ENCODE measurements around the gene ARHGEF28.

Gene ARHGEF28

DNA sequence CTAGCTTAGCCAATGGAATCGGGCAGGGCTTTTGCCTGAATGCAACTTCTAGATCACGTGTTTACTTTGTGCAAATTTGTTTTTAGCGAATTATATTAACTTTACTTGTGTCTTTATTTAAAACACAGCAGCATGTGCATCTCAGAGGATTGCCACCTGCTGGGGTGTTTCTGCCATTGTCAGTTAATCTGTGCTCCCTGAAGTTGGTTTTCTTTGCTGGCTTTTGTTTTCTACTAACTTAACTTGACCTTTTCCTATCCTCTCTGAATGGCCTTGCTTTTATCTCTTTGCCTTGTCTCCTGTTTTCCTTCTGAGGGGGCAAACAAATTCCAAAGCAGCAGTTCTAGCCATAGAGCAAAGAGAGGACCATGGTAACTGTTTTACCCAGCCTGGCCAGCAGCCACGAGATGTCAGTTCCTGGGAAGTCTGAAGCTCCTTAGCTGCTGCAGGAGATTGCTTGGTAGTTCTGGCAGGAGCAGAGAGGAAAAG is 67.6 kb downstream of the ARHGEF28 start:
- no peak for DNase-seq

- DNase-seq = no peak
These were observed 68.1 kb downstream of the ARHGEF28 start for GRCh38 chr5:73694089-73694488.

GRCh38 chr5:73698011-73698410 is 72.0 kb downstream of the ARHGEF28 start:
- DNase-seq = no peak

DNA sequence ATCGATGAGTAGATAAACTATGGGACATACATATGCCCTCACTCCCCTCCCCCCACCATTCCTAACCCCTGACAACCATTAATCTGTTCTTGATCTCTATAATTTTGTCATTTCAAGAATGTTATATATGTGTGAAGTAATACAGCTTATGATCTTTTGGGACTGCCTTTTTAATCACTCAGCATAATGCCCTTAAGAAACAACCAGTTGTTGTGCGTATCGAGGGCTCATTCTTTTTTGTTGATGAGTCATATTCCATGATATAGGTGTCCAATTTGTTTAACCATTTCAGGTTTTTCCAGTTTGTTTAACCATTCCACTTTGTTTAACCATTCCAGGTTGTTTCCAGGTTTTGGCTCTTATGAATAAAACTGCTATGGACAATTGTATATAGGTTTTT is 75.6 kb downstream of the ARHGEF28 start:
- no peak for DNase-seq

DNA sequence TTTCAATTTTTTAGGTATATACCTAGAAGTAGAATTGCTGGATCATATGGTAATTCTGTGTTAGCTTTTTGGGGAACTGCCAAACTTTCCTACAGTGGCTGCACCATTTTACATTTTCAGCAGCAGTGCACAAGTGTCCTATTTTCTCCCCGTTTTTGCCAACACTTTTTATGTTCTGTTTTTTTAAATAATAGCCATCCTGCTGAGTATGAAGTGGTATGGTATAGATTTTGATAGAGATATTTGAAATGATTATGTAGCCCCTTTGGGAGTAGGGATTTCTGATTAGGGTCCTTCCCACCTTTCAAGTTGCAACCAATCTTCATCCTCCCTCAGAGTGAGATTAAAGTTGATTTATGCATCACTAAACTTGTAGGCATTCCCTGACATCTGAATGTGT is 76.5 kb downstream of the ARHGEF28 start:
- DNase-seq = no peak

DNA sequence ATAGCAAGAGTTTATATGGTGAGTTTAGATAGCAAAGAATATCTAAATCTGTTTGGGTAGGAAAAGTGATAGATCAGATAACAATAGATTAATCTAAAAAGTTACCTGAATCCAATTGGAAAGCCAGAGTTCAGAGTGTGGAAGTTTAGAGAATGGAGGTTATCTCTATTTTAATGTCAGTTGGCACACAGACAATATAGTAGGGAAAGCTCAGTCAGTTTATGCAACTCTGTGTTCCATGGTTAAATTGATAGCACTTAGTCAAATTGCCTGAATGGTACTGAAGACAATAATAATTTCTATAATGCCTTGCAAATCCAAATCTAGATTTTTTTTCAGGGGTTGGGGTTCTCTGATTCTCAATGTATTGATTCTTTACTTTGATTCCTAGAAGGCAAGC is 77.0 kb downstream of the ARHGEF28 start:
- DNase-seq = no peak

- no peak for DNase-seq
These were observed 79.4 kb downstream of the ARHGEF28 start for GRCh38 chr5:73705364-73705763.

- no peak for DNase-seq
These were observed 81.0 kb downstream of the ARHGEF28 start for GRCh38 chr5:73706963-73707362.

- DNase-seq = no peak
These were observed 83.6 kb downstream of the ARHGEF28 start for GRCh38 chr5:73709536-73710129.

DNA sequence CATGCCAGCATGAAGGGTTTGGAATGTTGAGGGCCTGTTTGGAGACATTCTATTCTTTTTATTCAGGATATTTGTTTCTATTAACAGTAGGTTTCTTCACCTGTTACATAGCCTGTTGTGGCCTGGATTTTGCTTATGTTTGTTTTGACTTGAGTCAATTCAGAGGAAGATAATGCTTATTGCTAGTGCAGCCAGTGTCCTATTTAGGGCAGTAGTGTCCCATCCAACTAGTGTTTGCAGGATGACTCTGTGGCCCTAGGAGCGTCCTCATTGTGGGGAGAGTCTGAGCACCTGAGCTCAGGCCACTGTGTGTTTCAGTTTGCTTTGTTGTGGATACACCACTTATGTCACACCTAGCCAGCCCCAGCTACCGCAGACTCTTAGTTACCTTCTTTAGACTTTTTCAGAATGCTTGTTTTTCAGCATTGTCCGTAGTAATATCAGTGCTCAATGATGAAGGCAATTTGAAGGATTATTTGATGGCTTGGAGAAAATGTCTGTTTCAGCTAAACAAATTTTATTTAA is 90.3 kb downstream of the ARHGEF28 start:
- DNase-seq = no peak

GRCh38 chr5:73718762-73719161 is 92.8 kb downstream of the ARHGEF28 start:
- DNase-seq = no peak

DNA sequence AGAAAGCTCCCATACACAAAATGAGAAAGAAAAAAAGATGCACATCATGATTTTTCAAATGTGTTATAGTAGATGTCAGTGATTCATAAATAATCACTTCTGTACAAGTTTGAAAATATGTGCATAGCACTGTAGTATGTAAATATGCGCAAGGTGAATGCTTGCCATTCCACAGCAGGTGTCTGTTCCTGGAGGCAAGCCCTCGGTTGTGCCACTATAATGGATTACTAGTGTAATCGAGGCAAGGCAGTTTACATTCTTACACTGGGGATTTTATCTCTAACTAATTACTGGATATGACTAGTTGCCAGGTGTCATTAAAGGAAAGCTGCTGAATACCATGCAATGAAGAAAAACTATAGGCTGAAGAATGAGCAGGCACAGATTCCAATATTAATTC is 93.6 kb downstream of the ARHGEF28 start:
- DNase-seq = no peak

DNA sequence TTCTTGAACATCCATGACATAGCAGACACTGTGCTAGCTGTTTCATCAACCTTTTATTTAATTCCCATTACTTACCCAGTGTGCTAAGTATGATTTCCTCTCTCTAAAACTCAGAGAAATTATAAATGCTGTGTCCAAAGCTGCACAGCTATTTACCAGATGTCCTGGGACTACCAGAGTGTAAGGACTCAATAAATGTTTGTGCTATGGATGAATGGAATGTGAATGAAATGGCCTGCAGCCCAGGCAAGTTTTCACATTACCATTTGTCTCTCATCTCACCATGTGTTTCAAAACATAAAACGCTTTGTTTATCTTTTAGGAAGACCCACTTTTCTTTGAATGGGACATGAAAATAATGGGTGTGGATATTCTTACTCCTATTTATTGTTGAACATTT is 96.2 kb downstream of the ARHGEF28 start:
- DNase-seq = no peak

GRCh38 chr5:73726071-73726470 is 100.1 kb downstream of the ARHGEF28 start:
- no peak for DNase-seq

GRCh38 chr5:73726606-73727231 is 100.7 kb downstream of the ARHGEF28 start:
- no peak for DNase-seq

DNA sequence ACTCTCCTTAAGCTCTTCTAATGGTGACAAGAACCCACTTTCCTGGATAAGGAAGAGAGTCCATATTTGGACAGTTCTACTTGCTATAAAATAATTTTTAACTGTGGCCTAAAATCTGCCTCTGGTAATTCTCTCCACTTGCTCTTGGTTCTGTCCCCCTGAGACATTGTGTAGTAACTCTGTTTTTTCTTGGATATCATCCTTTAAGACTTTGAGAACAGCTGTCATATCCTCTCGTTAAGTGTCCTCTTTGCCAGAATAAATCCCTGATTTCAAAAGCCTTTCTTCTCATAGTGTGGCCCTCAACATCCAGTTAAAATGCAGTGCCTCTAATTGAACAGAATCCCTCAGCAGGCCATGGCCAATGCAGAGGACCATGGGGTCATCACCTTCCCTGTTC is 101.5 kb downstream of the ARHGEF28 start:
- no peak for DNase-seq

DNA sequence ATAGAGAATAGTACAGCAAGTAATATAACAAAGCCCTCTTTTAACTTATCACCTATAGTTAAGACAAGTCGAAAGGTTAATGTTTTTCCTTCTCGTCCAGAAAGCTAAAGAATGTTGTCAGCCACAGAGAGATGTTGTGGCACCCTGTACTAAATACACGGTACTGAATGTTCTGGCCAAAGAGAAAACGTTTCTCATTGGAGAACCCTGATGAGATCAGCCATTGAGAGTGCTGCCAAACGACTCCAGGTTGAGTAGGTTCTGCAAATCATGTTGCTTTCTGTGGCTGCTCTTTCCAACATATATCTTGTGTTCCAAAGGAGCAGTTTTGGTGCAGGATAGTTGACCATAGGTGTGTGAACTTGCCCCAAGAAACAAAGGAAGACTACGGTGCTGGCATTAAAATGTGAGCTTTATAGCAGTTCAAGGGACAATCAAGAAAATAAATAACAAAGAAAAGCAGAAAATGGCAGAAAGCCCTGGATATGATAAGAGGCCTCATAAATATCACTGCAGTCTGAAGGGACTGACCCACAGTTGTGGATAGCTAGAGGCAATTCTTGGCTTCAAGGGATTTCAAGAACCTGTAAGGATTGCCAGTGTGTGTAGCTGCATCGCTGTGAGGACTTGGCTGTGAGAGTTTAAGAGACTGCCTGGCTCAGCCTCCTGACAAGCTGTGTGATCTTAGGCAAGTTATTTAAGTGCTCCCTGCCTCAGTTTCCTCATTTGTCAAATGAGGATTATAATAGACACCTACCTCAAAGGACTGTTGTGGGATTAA is 102.7 kb downstream of the ARHGEF28 start:
- DNase-seq = no peak

DNA sequence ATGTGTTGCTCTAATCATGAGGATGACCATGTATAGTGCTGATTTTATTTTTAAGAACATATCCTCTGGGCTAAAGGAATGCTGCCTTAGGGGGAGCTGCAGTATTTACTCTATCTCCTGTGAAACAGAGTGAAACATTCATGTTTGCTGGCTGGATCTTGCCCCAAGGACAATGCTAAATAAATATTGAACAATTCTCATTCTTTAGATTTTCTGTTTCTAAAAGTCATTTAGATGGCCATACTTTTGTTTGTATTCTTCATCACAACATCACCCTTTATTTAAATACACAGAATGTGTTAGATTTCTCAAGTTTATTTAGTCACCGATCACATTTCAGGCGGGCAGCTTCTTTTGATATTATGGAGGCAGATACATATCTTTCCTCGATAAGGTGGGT is 103.3 kb downstream of the ARHGEF28 start:
- DNase-seq = no peak

- no peak for DNase-seq
These were observed 106.0 kb downstream of the ARHGEF28 start for GRCh38 chr5:73732045-73732444.

DNA sequence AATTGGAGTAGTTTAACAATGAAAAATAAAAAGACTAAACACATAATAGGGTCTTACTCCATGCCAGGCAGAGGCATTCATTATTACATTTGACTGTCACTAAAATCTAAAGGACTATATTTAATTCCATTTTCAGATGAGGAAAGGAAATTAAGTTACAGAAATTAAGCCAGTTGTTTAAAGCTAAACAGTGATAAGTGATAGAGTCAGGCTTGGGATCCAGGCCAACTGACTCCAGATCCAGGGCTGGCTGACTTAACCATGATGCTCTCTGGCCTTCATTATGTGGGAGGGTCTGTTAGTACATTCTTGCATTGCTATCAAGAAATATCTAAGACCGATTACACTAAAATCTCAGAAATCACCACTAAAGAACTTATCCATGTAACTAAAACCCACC is 107.2 kb downstream of the ARHGEF28 start:
- no peak for DNase-seq

- DNase-seq = no peak
These were observed 109.2 kb downstream of the ARHGEF28 start for GRCh38 chr5:73735032-73735734.

DNA sequence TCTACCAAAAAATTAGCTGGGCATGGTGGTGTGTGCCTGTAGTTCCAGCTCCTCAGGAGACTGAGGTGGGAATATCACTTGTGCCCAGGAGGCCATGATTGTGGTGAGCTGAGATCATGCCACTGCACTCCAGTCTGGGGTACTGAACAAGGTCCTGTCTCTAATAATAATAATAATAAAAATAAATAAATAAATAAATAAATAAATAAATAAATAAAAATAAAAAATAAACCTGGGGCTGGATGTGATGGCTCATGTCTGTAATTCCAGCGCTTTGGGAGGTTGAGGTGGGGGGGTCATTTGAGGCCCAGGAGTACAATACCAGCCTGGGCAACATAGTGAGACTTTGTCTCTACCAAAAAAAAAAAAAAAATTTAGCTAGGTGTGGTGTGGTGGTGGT is 113.7 kb downstream of the ARHGEF28 start:
- DNase-seq = no peak

- DNase-seq = no peak
These were observed 114.3 kb downstream of the ARHGEF28 start for GRCh38 chr5:73740274-73740790.
